Kidney (tissue), 14 donors: ENCODE results near the gene MAGEA8. TPM values are rescaled to one million over a fixed set of nuclear protein-coding genes. Genes with fewer than 3 reads are reported as not detected.
"Not testable (repeated sequence)": the region's sequence is repeated elsewhere in the genome, so short reads cannot be mapped to it uniquely, and the experiment has no call there.

Experiments
- DNase-seq, 5 donors: peaks; one replicate each; pipeline ENCODE4 v3.0.0-alpha.2; 2013 to 2020
- FAIRE-seq: peaks from 2 replicates; lab custom pipeline; 2012; peaks lifted over from hg19 to GRCh38; lab: Jason Lieb, UNC
- H3K27ac ChIP-seq, 2 donors: one replicate each; pipeline ENCODE4 v1.7.0; 2013; ENCODE audit warnings: low read depth in 2 of 2, low read length in 2 of 2, inconsistent platforms in 1 of 2
- H3K27me3 ChIP-seq: one replicate; pipeline ENCODE4 v1.7.1; 2013; ENCODE audit warnings: low read length, inconsistent platforms; ENCODE audit not compliant: control insufficient read depth, insufficient read depth
- H3K36me3 ChIP-seq, 3 donors: one replicate each; pipeline versions ENCODE4 v1.7.0 to v1.7.1; 2013; ENCODE audit warnings: low read length in 3 of 3, control low read depth in 1 of 3, inconsistent platforms in 1 of 3; ENCODE audit not compliant: insufficient read depth in 3 of 3, control insufficient read depth in 2 of 3
- H3K4me1 ChIP-seq, 3 donors: one replicate each; pipeline versions ENCODE4 v1.7.0 to v1.7.1; 2013; ENCODE audit warnings: low read length in 3 of 3, inconsistent platforms in 1 of 3, low read depth in 1 of 3; ENCODE audit not compliant: control insufficient read depth in 2 of 3, insufficient read depth in 2 of 3
- H3K4me3 ChIP-seq, 3 donors: one replicate each; pipeline versions ENCODE4 v1.7.0 to v1.8.1; 2013; ENCODE audit warnings: low read length in 3 of 3, control low read depth in 1 of 3, inconsistent platforms in 1 of 3
- H3K9ac ChIP-seq, 3 donors: one replicate each; pipeline versions ENCODE4 v1.7.0 to v1.7.1; 2013; ENCODE audit warnings: low read length in 3 of 3, control low read depth in 1 of 3, inconsistent platforms in 1 of 3
- H3K9me3 ChIP-seq, 3 donors: one replicate each; pipeline versions ENCODE4 v1.7.0 to v1.7.1; 2013; ENCODE audit warnings: low read length in 3 of 3, control low read depth in 1 of 3, inconsistent platforms in 1 of 3; ENCODE audit not compliant: control insufficient read depth in 2 of 3, insufficient read depth in 1 of 3
- intact Hi-C: fragments of 100-400 bp; cut with DNase I; formaldehyde crosslinking; loops from one replicate; pipeline ENCODE4 v1.11.1; 2022
- polyA plus RNA-seq: library from polyadenylated mRNA; stranded (reverse); fragments of 350-450 nt; fragmentation: Illumina TruSeq; extraction: RNeasy Lipid Tissue Mini Kit (QIAGEN cat#74804); gene quantifications from one replicate; pipeline ENCODE4 v1.2.3, GENCODE V29; 2014; ENCODE audit warnings: low read depth, low replicate concordance; ENCODE audit not compliant: insufficient read depth
- total RNA-seq: library from RNA; stranded (reverse); fragmentation: NEBNext Ultra II Directional; extraction: Animal tissue kit (Norgen Biotek cat#: 25700); gene quantifications from one replicate; pipeline ENCODE4 v1.2.1, GENCODE V29; 2021
- TF ChIP-seq, protein P1 (sequence below): IDR thresholded peaks from 3 replicates; pipeline ENCODE4 v1.5.1; 2012; ENCODE audit warnings: mild to moderate bottlenecking, moderate library complexity, borderline replicate concordance; ENCODE audit not compliant: insufficient read depth; ENCODE audit errors: extremely low read depth
- donor health status: control.
- donor health status: control.
- donor health status: control.
- donor health status: control.
- donor health status: control.
- donor health status: DM: yes; HTN: yes; CAD: no.
- donor health status: Normal renal cell carcinoma (clear cell type).

Gene MAGEA8
- total and polyA plus RNA-seq, 2 donors from 2014 or later, result not detected

GRCh38 chrX:149877636-149878035, 3.3 kb upstream of the MAGEA8 start:
- H3K4me3 ChIP-seq, result no peak overlapping the region
- H3K27ac ChIP-seq, result no peak overlapping the region
- no peak overlapping the region for H3K9ac ChIP-seq
- H3K27me3 ChIP-seq, result no peaks in the 10 kb centered on the region
- TF ChIP-seq, protein P1, sequence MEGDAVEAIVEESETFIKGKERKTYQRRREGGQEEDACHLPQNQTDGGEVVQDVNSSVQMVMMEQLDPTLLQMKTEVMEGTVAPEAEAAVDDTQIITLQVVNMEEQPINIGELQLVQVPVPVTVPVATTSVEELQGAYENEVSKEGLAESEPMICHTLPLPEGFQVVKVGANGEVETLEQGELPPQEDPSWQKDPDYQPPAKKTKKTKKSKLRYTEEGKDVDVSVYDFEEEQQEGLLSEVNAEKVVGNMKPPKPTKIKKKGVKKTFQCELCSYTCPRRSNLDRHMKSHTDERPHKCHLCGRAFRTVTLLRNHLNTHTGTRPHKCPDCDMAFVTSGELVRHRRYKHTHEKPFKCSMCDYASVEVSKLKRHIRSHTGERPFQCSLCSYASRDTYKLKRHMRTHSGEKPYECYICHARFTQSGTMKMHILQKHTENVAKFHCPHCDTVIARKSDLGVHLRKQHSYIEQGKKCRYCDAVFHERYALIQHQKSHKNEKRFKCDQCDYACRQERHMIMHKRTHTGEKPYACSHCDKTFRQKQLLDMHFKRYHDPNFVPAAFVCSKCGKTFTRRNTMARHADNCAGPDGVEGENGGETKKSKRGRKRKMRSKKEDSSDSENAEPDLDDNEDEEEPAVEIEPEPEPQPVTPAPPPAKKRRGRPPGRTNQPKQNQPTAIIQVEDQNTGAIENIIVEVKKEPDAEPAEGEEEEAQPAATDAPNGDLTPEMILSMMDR, result no peak
- H3K4me1 ChIP-seq, result no peaks in the 10 kb centered on the region
- no peak for FAIRE-seq
- no peaks in the 10 kb centered on the region for H3K36me3 ChIP-seq
- no peaks in the 10 kb centered on the region for H3K9me3 ChIP-seq
- intact Hi-C loops, result no loop called here
- DNase-seq, result no peak

DNA sequence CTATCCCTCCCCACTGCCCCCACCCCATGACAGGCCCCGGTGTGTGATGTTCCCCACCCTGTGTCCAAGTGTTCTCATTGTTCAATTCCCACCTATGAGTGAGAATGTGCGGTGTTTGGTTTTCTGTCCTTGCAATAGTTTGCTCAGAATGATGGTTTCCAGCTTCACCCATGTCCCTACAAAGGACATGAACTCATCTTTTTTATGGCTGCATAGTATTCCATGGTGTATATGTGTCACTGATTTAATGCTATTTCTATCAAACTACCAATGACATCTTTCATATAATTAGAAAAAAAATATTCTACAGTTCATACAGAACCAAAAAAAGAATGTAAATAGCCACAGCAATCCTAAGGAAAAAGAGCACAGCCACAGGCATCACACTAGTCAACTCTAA, 9.8 kb downstream of the MAGEA8 start:
- H3K4me3 ChIP-seq, intact Hi-C loops, H3K9ac ChIP-seq, DNase-seq, FAIRE-seq, H3K27ac ChIP-seq, H3K9me3 ChIP-seq, H3K27me3 ChIP-seq, H3K4me1 ChIP-seq, H3K36me3 ChIP-seq: not testable (repeated sequence)

GRCh38 chrX:149898554-149898953, 17.6 kb downstream of the MAGEA8 start:
- intact Hi-C loops, result no loop called here
- Histone ChIP-seq H3K9me3 (no peaks in the 10 kb centered on the region), H3K27me3 (no peaks in the 10 kb centered on the region), H3K4me3 (no peak overlapping the region), H3K36me3 (no peaks in the 10 kb centered on the region), H3K9ac (no peak overlapping the region), H3K4me1 (no peaks in the 10 kb centered on the region), H3K27ac (no peak overlapping the region)
- DNase-seq (no peak), FAIRE-seq (no peak)
- TF ChIP-seq, protein P1, result no peak

DNA sequence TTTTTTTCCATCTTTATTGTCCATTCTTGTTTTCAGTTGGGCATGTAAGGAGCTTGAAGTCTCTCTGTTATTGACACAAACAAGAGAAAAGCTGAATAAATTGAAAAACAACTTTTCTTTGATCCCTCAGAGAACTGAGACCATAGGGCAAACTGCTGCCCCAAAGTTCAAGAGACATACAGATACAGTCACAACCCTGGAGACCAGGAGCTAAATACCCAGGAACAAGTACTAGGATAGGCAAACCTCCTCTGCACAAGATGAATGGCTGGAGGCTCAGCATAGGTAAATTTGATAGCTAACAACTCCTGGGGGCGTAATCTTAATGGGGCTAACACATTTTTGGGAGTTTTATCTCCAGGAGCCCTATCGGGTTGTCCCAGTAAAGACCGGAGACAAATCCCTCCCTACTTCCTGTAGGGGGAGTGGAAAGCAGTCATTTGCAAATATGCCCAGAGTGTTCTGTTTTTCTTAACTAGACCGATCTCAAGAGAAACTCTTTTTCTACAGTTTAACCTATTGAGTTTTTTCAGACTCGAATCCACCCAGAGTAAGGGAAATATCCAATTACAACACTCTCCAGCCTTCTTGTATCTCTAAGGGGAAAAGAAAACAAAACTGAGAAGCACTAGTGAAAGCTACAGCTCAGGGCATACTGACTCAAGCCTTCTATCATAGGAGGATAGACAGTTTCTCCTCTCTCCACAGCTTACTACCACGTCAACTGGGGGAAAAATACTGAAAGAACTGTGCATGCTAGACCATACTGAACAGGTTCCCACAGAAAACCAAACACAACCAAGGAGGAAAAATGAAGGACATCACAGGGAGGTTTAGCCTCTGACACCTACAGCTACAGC, 23.1 kb downstream of the MAGEA8 start:
- no peaks in the 10 kb centered on the region for H3K9me3 ChIP-seq
- no peaks in the 10 kb centered on the region for H3K4me1 ChIP-seq
- H3K27me3 ChIP-seq, result no peaks in the 10 kb centered on the region
- H3K36me3 ChIP-seq, result no peaks in the 10 kb centered on the region
- TF ChIP-seq, protein P1, result no peak
- intact Hi-C loops, result no loop called here
- peak overlapping the region; percentile 23 to 45 (median 35) for H3K4me3 ChIP-seq
- no peak overlapping the region for H3K27ac ChIP-seq
- DNase-seq (peak in 2 of 5 donors; percentile 26 to 42), FAIRE-seq (no peak)
- no peak overlapping the region for H3K9ac ChIP-seq
